Right lobe of liver (tissue), 6 donors: Measurements from ENCODE around the gene NCAPG. TPM values are rescaled to one million over a fixed set of nuclear protein-coding genes. Genes with fewer than 3 reads are reported as not detected.

Source experiments
- ATAC-seq, 4 donors: fragments of 200-7000 bp; cut with Tn5 transposase; one replicate each; pipeline ENCODE4 v1.9.1; 2020; ENCODE audit warnings: mild to moderate bottlenecking in 4 of 4, moderate library complexity in 4 of 4
- DNase-seq, 3 donors: peaks; one replicate each; pipeline ENCODE4 v3.0.0-alpha.2; 2020
- H3K27ac ChIP-seq, 3 donors: fragments of 200-600 bp; one replicate each; pipeline ENCODE4 v1.8.0; 2022
- H3K27me3 ChIP-seq, 2 donors: fragments of 200-600 bp; one replicate each; pipeline ENCODE4 v1.8.0; 2022
- H3K36me3 ChIP-seq, 4 donors: fragments of 200-600 bp; sonication (generic) in 1 of 4; one replicate each; pipeline versions ENCODE4 v1.5.1 to v1.8.0; 2017 to 2022; ENCODE audit warnings: control low read depth in 1 of 4
- H3K4me1 ChIP-seq, 4 donors: fragments of 200-600 bp; sonication (generic) in 1 of 4; one replicate each; pipeline versions ENCODE4 v1.5.1 to v1.8.0; 2017 to 2022; ENCODE audit warnings: control low read depth in 1 of 4
- H3K4me3 ChIP-seq, 3 donors: fragments of 200-600 bp; one replicate each; pipeline ENCODE4 v1.8.0; 2022
- H3K9me3 ChIP-seq, 4 donors: fragments of 200-600 bp; sonication (generic) in 1 of 4; one replicate each; pipeline versions ENCODE4 v1.5.1 to v1.8.0; 2017 to 2022; ENCODE audit warnings: control low read depth in 1 of 4
- POLR2A ChIP-seq: fragments of 450-650 bp; IDR thresholded peaks from one replicate; pipeline ENCODE4 v1.6.1; 2017; ENCODE audit warnings: antibody characterized with exemption, mild to moderate bottlenecking
- WGBS: methylation state at CpG from one replicate; pipeline ENCODE4 v1.1.6; 2018; ENCODE audit warnings: low coverage, low lambda C conversion rate; ENCODE audit not compliant: insufficient coverage; ENCODE audit errors: missing lambda C conversion rate; 5-methylcytosine and 5-hydroxymethylcytosine counted together
- intact Hi-C, 2 donors: fragments of 100-400 bp; cut with DNase I; formaldehyde crosslinking; loops; one replicate each; pipeline versions ENCODE4 v1.11.2 to v1.14.1; 2022
- total RNA-seq, 6 experiments: library from RNA; depleted of rRNA in 2 of 6; stranded (reverse); fragments of >200 nt in 2 of 6; fragmentation: NEBNext Ultra II Directional in 3 of 6; extraction: Animal tissue kit (Norgen Biotek cat#: 25700) in 3 of 6; gene quantifications; one replicate each; pipeline versions ENCODE4 v1.1.0 to v1.2.4, GENCODE V29; 2016 to 2023
- TF ChIP-seq, protein P1 (sequence below), 4 donors: fragments of 200-600 bp in 3 of 4; fragments of 450-650 bp in 1 of 4; IDR thresholded peaks; one replicate each; pipeline versions ENCODE4 v1.5.1 to v1.8.0; 2016 to 2022; ENCODE audit warnings: antibody characterized with exemption in 4 of 4, mild to moderate bottlenecking in 2 of 4
- donor health status: DM: no; HTN: yes; CAD: no.
- donor health status: DM: no; HTN: no; CAD: no.
- donor health status: DM: no; HTN: no; CAD: no.
- donor health status: DM: no; HTN: yes; CAD: no.
- donor health status: DM: no; HTN: yes; CAD: no.

The NCAPG gene
- total RNA-seq, 6 experiments from 2014 or later, result 0.44 to 2.5 (median 1.3) TPM; not detected in 1

DNA sequence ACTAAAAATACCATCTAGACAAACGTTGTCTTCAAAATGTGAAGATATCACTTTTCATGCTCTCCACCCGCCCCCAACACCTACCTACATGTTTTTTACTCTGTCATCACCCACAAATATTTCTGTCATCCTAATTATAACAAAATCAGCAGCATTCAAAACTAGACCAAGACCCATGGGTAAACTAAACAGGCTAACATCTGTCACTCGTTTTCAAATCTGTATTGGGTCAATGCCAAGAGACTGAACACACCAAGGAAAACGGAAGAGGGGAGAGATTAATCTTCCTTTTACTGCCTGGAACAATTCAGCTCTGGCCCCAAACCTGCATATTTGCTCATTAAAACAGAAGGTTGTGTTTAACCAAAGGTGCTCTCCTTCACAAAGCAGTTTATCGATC is 46.8 kb upstream of the NCAPG start:
- no peak for DNase-seq
- Histone ChIP-seq H3K36me3 (no peaks in the 10 kb centered on the region), H3K4me1 (no peaks in the 10 kb centered on the region), H3K9me3 (no peaks in the 10 kb centered on the region), H3K4me3 (no peak overlapping the region), H3K27ac (no peak overlapping the region), H3K27me3 (no peaks in the 10 kb centered on the region)
- WGBS, result 35% methylated on average over 5 of the region's 5 CpGs
- TF ChIP-seq POLR2A, result no peak
- intact Hi-C loops, result no loop called here
- ATAC-seq, result no peak

DNA sequence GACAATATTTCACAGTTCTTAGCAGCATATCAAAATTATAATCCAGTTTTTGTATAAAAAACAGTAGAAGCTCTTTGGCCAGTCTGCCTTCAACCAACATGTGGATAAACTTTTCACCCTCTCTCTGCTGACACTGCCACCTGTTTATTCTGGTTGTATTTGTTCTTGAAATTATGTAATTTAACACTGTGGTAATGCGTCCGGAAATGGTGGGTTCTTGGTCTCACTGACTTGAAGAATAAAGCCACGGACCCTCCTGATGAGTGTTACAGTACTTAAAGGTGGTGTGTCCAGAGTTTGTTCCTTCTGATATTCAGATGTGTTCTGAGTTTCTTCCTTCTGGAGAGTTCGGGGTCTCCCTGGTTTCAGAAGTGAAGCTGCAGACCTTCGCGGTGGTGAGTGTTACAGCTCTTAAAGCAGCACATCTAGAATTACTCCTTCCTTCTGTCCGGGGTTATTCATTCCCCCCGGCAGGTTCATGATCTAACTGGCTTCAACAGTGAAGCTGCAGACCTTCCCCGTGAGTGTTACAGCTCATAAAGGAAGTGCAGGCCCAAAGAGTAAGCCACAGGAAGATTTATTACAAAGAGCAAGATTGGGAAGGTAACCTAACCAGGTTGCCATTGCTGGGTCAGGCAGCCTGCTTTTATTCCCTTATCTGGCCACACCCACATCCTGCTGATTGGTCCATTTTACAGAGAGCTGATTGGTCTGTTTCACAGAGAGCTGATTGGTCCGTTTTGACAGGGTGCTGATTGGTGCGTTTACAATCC is 45.1 kb upstream of the NCAPG start:
- Histone ChIP-seq H3K9me3 (no peaks in the 10 kb centered on the region), H3K27ac (no peak overlapping the region), H3K36me3 (no peaks in the 10 kb centered on the region), H3K4me3 (no peak overlapping the region), H3K4me1 (no peaks in the 10 kb centered on the region), H3K27me3 (no peaks in the 10 kb centered on the region)
- TF ChIP-seq POLR2A, result no peak
- TF ChIP-seq, protein P1, sequence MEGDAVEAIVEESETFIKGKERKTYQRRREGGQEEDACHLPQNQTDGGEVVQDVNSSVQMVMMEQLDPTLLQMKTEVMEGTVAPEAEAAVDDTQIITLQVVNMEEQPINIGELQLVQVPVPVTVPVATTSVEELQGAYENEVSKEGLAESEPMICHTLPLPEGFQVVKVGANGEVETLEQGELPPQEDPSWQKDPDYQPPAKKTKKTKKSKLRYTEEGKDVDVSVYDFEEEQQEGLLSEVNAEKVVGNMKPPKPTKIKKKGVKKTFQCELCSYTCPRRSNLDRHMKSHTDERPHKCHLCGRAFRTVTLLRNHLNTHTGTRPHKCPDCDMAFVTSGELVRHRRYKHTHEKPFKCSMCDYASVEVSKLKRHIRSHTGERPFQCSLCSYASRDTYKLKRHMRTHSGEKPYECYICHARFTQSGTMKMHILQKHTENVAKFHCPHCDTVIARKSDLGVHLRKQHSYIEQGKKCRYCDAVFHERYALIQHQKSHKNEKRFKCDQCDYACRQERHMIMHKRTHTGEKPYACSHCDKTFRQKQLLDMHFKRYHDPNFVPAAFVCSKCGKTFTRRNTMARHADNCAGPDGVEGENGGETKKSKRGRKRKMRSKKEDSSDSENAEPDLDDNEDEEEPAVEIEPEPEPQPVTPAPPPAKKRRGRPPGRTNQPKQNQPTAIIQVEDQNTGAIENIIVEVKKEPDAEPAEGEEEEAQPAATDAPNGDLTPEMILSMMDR (IDR thresholded peaks at IDR 0.05), result no peak
- ATAC-seq (no peak), DNase-seq (no peak)
- intact Hi-C loops, result no loop called here
- whole genome bisulfite sequencing, result 64% methylated on average over 11 of the region's 11 CpGs

DNA sequence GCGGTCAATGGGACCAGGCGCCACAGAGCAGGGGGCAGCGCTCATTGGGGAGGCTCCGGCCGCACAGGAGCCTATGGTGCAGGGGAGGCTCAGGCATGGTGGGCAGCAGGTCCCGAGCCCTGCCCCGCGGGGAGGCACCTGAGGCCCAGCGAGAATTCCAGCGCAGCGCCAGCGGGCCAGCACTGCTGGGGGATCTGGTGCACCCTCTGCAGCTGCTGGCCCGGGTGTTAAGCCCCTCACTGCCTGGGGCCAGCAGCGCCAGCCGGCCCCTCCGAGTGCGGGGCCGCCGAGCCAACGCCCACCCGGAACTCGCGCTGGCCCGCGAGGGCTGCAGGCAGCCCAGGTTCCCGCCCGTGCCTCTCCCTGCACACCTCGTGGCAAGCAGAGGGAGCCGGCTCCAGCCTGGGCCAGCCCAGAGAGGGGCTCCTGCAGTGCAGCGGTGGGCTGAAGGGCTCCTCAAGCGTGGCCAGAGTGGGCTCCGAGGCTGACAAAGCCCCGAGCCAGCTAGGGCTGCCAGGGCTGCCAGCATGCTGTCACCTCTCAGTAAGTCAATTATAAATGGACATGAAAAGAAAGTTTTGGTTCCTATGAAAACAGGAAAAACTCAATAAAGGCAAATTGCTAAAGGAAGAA is 43.8 kb upstream of the NCAPG start:
- DNase-seq, result no peak

DNA sequence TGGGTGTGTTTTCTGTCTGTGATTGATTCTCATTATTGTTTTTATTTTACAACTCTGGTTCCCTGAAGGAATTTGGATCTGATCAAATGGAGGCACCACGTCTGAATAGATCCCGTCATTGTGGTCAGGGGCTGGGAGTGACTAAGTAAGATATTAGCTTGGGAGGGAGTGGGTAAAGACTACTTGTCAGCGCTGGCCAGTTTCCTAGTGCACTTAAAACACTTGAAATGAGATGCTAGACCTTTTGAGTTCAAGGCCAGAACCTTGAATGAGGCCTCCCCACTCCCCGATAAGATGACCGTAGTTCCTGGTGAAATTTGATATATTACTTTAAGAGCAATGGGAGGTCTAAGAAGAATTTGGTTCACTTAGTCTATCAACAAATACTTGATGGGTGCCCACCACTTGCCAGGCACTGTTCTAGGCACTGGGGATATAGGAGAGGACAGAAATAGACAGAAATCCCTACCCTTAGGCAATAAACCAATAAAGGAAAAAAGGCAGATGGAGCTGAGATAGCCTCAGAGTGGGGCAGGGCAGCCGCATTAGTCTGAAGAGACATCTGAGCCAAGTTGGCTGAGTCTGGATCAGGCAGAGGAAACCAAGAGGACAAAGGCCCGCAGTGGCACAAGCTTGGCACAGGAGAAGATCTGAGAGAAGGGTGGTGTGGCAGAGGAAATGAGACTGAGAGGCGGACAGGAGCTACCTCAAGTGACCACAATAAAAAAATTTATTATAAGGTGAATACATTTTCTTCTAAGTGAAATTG is 41.2 kb upstream of the NCAPG start:
- H3K27me3 ChIP-seq, result no peaks in the 10 kb centered on the region
- no peaks in the 10 kb centered on the region for H3K36me3 ChIP-seq
- H3K4me3 ChIP-seq, result no peak overlapping the region
- ATAC-seq, result no peak
- intact Hi-C loops, result no loop called here
- H3K27ac ChIP-seq, result no peak overlapping the region
- WGBS, result 59% methylated on average over 7 of the region's 8 CpGs
- no peaks in the 10 kb centered on the region for H3K4me1 ChIP-seq
- TF ChIP-seq, protein P1 (IDR thresholded peaks at IDR 0.05), result no peak
- no peak for TF ChIP-seq POLR2A
- no peak for DNase-seq
- no peaks in the 10 kb centered on the region for H3K9me3 ChIP-seq

More for the DNA sequence above, 43.8 kb upstream of the NCAPG start:
- Histone ChIP-seq H3K4me1 (no peaks in the 10 kb centered on the region), H3K4me3 (no peak overlapping the region), H3K36me3 (no peaks in the 10 kb centered on the region), H3K27ac (no peak overlapping the region), H3K27me3 (no peaks in the 10 kb centered on the region), H3K9me3 (no peaks in the 10 kb centered on the region)
- no peak for ATAC-seq
- 81% methylated on average over 6 of the region's 33 CpGs for WGBS
- intact Hi-C loops, result no loop called here
- TF ChIP-seq, protein P1 (IDR thresholded peaks at IDR 0.05), result no peak
- no peak for TF ChIP-seq POLR2A

DNA sequence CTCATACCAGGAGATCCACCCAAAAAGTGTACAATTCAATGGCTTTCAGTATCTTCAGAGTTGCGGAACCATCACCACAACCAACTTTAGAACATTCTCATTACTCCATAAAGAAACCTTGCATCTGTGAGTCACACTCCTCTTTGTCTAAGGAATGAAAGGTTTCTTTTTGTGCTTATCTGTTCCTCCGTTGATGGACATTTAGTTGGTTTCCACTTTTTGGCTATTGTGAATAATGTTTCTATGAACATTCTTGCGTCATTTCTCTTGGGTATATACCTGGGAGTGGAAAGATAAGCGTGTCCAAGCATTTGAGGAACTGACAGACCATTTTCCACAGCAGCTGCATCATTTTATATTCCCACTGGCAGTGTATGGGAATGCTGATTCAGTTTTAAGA is 39.9 kb upstream of the NCAPG start:
- intact Hi-C loops, result no loop called here
- ATAC-seq (no peak), DNase-seq (no peak)
- TF ChIP-seq POLR2A, result no peak
- TF ChIP-seq, protein P1 (IDR thresholded peaks at IDR 0.05), result no peak
- no peak overlapping the region for H3K4me3 ChIP-seq
- 58% methylated on average over 4 of the region's 4 CpGs for WGBS
- no peaks in the 10 kb centered on the region for H3K4me1 ChIP-seq
- no peak overlapping the region for H3K27ac ChIP-seq
- no peaks in the 10 kb centered on the region for H3K27me3 ChIP-seq
- H3K36me3 ChIP-seq, result no peaks in the 10 kb centered on the region
- no peaks in the 10 kb centered on the region for H3K9me3 ChIP-seq
